SIG-M5 treated with dmso at 0.1 percent for 504 hours (cell line): Measurements from ENCODE around the gene HOXC11.

ENCODE experiments used
- DNase-seq: peaks from one replicate; lab custom pipeline; 2025; ENCODE audit not compliant: unreplicated experiment; lab: John Stamatoyannopoulos, UW

Gene HOXC11

GRCh38 chr12:53973236-53974042 lies 513 bp downstream of the HOXC11 start:
- DNase-seq: no peak

- peak; percentile 50 for DNase-seq
Observed at GRCh38 chr12:53974084-53975063, 1.4 kb downstream of the HOXC11 start, which contains the start of gene HOTAIR. Gene HOTAIR, minus strand, starts transcription at chr12:53974954.

GRCh38 chr12:53975064-53975471 lies 2.1 kb downstream of the HOXC11 start:
- no peak for DNase-seq

- no peak for DNase-seq
Observed at GRCh38 chr12:53975479-53976152, 2.7 kb downstream of the HOXC11 start.

GRCh38 chr12:53976172-53976822 lies 3.4 kb downstream of the HOXC11 start:
- DNase-seq: no peak

GRCh38 chr12:53976823-53977595 lies 4.1 kb downstream of the HOXC11 start:
- no peak for DNase-seq

GRCh38 chr12:53977596-53978445 lies 4.9 kb downstream of the HOXC11 start:
- DNase-seq: no peak

GRCh38 chr12:53978477-53979356 lies 5.8 kb downstream of the HOXC11 start:
- peak; percentile 33 for DNase-seq

- DNase-seq: no peak
Observed at GRCh38 chr12:53980104-53980801, 7.3 kb downstream of the HOXC11 start.

- no peak for DNase-seq
Observed at GRCh38 chr12:53980802-53981496, 8.0 kb downstream of the HOXC11 start.

GRCh38 chr12:53981634-53982565 lies 9.0 kb downstream of the HOXC11 start:
- no peak for DNase-seq

- DNase-seq: no peak
Observed at GRCh38 chr12:53982648-53983567, 10.0 kb downstream of the HOXC11 start.

- DNase-seq: no peak
Observed at GRCh38 chr12:53983568-53983949, 10.6 kb downstream of the HOXC11 start.

GRCh38 chr12:53983950-53984572 lies 11.1 kb downstream of the HOXC11 start:
- DNase-seq: no peak
